HCEC 1CT (cell line): ENCODE results near the gene GRIK3.
"Not testable (repeated sequence)": the region's sequence is repeated elsewhere in the genome, so short reads cannot be mapped to it uniquely, and the experiment has no call there.

Experiments used
- DNase-seq: peaks from one replicate; pipeline ENCODE4 v3.0.0-alpha.2; 2017

GRIK3 gene

DNA sequence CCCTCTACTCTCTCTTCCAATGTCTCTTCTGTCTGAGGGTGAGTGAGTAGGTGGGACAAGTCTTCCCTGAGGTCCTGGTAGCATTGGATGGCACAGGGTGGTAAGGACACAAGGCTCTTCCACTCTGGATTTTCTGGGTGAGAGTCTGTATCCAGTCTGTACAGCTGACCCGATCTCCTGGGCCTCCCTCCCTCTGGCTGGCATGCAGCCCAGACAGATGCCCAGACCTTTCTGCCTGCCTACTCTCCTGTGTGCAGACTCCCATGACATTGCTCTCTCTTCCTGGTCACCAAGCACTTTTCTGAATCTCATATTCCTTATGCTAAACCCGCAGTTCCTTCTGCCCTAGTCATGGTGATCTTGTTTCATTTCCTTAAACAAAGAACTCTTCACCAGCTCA lies 100.3 kb downstream of the GRIK3 start:
- no peak for DNase-seq

DNA sequence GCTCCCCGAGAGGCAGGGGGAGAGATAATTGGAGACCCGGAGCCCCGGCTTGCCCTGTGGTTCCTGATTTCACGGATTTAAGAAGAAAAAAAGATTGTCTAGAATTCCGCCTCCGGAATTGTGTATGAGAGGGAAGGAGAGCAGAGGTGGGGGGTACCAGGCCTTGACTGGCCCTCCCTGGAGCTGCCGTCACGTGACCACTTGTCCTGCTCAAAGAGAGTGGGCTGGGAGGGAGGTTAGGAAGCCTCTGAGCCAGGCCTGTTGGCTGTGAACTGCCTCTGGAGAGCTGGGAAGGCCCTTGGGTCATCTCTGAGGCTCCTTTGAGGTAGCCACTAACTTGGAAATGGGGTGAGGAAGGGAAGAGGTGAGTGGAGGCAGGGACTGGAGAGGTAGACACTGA lies 106.5 kb downstream of the GRIK3 start:
- no peak for DNase-seq

DNA sequence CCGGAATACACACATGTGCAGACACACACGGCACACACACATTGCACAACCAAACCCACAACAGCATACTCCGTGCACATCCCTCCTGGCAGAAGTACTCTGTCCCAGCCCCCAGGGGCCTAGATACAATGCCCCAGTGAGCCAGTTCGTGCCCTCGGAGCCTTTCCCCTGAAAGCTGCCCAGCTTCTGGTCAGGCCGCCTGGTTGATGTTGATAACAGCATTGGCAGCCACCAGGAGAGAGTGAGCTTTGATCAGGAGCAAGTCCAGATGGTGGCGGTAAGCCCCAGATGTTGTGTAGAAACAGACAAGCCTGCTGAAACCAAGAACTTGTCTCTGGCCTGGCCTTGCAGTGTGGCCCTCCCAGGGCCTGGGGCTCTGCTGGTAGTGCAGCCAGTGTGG lies 109.1 kb downstream of the GRIK3 start:
- no peak for DNase-seq

DNA sequence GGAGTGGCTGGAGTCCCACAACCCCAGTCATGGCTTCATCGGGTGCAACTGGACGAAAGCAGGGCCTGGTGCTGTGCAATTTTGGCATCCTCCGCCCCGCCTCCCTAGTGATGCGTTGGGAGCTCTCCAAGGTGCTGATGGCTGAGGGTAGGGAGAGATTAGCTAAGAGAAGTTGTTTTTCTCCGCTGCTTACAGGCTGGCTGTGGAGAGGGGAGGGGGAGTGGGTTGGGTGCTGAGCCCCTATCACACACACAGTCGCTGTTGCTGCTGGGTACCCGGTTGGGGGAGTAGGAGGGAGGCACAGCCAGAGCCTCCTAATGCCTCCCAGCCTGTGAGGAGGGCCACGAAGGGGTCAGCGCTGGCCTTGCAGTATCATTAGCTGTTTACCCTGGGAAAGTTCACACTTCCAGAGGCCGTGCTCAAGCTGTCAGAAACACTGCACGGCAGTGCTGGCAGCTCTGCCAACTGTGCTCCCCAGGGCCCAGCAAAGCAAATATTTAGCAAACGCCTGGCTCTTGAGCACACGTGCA lies 110.0 kb downstream of the GRIK3 start:
- DNase-seq = no peak

DNA sequence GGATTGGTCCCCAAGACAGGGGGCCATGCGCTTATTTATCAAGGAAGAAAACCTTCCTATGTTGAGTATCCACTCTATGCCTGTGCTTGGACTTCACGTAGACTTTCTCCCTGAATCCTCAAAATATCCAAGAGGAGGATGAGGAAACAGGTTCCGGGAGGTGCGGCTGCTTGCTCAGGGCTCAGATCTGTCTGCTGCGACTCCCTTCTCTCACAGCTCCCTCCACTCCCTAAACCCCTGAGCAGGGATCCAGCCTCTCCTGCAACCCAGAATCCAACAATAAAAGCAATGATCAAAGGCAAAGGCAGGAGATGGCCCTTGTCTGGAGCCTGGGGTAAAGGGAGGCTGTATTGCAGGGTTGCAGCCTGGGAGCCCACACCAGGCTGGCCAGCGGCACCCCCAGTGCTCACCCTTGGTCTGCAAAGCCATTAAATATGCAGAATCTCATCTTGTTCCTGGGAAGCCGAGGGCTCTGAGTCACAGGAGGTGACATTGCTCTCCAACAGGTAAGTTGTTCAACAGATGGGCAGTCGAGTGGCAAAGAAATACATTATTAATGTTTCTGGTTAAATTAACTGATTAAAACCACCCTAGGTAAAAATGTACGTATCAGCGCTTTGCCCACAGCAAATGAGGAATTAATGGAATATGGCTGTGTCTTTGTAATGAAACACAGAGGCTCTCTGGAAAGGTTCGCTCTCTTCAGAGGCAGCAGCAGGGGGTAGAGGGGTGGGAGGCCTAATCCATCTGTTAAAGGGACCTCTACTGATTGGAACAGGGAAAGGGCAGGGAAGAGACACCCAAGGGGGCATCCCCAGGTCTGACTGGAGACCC lies 111.5 kb downstream of the GRIK3 start:
- no peak for DNase-seq

DNA sequence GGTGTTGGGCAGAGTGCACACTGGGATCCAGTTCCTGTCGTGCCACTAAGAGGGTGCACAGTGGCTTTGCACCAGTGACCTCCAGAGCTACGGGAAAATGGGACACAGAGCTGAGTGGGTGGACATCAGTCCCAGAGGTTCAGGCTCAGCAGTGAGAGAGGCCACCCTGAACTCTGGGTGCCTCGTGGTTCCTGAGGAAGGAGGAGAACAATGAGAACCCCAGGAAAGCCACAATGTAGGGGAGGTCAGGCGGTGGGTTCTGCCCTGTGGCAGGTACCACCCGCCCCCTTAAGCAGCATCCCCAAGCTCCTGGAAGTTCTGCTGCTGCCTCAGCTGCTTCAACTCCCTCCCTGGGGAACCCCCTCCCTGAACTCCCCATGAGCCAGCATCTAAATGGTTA lies 112.2 kb downstream of the GRIK3 start:
- DNase-seq = no peak

DNA sequence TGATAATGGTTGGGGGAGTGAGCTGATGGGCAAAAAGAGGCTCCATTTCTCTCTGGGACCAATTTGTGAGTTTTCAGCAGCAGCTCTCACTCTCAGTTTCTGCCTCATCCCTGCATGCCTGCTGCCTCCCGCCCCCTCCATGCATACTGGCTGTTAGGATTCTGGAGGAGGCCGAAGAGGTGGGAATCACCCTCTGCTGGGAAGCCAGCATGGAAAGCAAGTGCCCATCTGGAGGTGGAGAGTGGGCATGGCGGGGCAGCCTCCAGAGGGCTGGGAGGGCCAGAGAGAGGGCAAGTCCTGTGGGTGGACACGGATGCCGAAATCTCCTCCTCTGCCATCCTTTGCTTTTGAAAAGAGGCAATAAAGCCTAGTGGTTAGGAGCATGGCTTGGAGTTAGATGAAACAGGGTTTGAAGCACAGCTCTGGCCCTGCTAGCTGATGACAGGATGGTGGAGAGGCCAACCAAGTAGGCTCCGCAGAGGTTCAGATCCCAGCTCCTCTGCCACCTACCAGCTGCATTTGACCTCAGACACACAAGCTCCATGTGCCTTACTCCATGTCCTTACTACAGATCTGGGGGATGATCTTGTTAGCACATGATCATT lies 113.4 kb downstream of the GRIK3 start:
- no peak for DNase-seq

DNA sequence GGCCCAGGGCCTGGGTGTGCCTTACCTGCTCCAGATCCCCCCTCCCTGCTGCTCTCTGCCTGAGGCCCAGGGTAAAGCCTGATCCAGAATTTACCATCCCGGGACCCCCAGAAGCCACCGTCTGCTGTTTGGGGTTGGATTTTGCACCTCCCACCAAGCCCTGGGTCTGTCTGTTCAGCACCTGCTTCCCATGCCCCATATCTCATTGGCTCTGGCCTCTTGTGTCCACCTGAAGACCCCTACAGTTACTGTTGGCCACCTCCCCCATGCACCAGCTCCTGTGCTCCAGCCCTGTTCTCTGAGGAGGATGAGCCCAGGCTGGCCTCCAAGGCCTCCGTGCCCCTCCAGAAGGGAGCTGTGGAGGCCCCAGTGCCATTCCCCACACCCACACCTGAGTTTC lies 113.9 kb downstream of the GRIK3 start:
- DNase-seq = no peak

DNA sequence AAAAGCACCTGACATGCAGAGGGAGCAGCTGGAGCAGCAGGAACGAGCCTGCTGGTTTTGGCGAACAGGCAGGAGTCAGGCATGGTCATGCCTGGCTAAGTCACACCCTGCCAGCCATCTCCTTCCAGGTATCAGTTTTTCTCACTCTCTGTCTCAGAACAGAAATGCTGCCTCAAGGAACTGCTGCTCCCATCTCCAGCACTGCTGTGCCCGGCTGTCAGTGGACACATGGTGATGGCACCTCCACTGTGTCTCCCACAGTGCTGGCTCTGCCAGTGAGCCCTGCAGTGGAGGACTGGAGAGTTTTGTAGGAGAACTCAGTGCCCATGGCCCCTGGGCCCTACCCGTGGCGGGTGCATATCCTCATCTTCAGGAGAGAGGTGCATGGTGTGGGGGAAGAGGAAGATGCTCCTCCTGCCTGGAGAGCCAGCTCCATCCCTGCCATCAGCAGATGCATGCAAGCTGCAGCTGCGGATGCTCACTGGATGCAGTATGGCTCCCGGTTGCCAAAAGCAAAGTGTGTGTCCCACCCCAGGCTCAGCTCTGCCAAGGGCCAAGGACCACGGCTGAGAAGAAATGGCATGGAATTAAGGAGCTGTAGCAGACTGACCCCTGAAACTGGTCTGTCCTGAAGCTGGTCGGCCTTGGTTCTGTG lies 114.7 kb downstream of the GRIK3 start:
- no peak for DNase-seq

DNA sequence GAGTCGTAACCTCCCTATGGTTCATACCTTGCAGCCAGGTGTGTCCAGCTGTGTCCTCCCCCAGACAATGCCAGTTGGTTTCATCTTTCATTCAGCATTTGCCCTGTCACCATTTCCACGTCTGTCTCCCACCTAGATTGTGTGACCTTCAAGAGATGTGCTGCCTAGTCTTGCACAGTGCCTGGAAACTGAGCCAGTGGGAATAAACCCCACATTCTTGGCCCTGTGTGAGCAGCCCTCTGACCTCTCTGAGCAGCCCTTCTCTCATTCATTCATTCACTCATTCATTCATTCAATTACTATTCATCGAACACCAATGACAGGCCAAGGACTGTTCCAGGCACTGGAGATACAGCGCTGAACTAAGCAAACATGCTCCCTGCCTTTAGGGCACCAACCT lies 115.7 kb downstream of the GRIK3 start:
- no peak for DNase-seq

DNA sequence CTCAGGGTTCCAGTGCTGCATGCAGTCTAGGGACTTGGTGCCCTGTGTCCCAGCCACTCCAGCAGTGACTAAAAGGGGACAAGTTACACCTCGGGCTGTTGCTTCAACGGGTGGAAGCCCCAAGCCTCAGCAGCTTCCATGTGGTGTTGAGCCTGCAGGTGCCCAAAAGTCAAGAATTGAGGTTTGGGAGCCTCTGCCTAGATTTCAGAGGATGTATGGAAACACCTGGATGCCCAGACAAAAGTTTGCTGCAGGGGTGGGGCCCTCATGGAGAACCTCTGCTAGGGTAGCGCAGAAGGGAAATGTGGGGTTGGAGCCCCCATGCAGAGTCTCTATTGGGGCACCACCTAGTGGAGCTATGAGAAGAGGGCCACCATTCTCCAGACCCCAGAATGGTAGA lies 117.8 kb downstream of the GRIK3 start:
- not testable (repeated sequence) for DNase-seq

DNA sequence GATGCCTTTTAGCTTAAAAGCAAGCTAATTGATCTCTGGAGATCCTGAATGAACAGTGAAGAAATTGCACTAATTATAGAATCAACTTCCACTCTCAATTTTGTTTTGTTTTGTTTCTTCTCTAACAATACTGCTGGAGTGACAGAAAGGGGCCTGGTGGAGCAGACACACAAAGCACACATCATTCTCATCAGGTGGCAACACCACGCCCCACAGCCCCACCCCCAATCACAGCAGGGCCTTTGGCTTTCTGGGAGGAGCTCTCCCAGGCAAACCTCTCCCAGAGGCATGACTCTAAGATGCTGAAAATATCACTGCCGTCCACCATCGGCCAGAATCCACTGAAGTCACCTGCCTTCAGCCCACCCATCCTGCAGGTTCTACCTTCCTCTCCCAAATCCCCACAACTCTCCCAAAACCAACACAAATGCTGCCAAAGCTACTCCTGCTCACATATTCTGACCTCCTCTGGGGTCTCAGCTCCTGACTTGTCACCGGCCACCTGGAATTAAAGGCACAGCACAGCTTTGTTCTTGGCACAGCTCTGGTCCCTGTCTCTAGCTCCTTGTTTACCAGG lies 120.7 kb downstream of the GRIK3 start:
- no peak for DNase-seq

DNA sequence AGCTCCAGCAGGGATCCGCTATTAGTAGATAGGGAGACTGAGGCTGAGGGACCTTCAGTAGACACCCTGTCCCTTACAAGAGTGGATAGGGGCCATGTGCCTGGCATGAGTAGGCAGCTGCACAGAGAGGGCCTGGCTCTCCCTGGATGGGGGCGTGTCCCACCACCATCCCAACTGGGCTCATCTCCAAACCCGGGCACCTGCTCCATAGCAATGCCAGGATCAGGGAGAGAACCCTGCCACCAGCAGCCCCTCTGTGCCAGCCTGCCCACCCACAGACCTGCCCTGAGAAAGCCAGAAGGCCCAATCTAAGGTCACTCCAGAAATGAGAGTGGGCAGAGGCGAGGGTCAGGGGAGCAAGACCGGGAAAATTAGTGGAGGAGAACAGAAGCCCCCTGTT lies 121.3 kb downstream of the GRIK3 start:
- DNase-seq = no peak

DNA sequence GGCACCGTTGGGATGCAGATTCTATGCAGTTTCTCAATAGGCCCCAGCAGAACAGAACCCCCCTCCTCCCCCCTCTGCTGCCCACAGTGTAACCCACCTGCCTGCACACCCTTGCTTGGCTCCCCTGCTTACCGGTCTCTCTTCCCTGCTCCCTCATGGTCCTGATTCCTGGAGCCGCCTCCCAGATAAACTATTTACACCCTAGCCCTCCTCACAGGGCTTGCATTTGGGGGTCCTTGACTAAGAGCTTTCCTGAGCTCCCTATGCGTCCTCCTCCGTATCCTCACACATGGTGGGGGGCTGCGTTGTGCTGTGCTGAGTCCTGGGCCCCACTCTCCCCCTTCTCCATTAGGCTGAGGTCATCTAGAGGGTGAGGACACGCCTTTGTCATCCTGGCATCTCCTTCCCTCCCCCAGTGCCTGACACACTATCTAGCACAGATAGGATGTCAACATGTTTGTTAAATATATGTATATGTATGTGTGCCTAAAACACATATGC lies 121.9 kb downstream of the GRIK3 start:
- DNase-seq = no peak

DNA sequence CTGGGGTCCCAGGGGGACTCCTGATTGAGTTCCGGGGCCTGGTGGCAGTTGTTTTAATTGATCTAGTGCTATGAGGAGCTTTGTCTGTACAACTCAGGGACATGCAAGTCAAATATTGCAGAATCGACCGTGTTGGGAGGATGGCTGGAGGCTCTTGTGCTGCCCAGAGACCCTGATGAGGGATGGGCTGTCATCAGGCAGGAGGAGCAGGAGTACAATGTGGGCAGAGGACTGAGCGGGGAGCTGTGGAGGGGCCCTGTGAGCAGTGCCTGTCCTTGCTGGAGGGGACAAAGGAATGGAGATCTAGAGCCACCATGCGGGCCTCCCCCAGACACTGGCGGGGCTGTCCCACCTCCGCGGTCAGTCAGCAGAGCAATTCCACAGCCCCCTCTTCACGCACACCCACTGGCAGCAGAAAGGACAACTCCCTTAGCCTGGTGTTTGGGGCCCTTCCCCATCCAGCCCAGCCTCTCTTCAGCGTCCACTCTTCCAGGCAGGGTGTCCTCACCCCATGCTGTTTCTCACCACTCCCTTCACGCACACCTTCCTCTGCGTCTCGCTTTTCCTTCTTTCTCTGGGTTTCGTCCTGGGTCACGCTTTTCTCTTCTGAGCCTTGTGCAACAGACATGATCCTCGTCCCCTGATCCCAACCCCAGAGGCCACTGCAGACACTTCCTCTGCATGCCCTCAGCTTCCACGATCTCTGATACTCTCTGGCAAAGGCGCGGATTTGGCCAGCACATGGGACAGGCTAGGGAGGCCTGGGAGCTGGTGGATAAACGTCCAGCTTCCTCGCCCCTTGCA lies 122.6 kb downstream of the GRIK3 start:
- no peak for DNase-seq

DNA sequence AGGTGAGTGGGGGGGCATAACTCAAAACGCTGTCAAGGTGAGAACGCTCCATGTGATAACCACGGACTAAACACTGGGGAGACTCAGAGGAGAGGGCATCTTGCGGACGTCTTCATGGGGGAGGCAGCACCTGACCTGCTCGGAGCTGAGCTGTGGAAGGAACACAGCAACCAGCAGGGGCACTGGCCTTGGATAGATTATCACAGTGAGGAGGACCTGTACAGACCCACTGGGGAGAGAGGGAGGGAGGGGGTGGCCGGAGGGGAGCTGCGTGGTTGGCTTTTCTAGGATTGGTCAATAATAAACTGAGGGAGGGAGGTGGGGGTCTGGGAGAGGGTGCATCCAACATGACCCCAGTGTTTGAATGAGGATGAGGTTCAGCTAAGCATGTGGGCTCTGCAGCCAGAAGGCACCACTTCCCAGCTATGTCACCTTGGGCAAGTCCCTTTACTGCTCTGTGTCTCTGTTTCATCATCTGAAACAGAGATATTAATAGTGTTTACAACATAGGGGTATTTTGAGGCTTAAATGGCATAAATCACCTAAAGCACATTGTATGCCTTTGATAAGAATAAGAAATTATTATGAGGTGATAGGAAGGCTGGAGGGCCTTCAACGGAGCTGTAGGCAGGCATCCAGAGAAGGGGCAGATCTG lies 123.3 kb downstream of the GRIK3 start:
- no peak for DNase-seq

DNA sequence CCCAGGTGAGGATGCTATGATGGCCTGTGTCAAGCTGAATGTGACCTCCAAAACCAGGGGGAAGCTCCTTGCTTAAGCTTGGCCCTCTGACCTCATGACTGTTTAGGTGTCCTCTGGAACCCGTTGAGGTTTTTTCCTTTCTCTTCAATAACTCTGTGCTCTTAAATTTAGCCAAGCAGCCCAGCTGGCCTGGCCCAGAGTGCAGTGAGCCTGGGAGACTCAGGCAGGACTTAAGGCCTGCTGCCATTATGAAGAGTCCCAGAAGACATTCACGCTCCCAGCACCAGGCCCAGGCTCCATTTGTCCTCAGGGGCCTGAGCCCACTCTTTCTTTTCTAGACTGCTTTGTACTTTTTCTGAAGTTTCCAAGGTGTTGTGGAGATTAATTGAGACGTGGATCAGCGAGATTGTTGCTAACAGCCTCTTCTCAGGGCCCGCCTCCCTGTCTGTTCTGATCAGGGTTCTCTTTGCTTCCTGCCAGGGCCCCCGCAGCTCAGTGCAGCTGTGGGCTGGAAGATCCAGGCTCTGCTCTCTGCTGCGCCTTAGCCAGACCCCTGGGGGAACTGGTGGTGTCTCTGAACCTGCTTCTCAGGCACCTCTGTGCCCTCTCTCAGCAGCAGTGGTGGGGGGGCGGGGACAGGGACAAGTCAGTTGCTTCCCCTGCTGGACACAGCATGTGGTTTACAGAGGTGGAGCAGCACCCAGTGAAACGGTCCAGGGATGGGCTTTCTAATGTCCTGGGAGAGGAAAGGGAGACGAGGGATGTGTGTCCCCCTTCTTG lies 124.2 kb downstream of the GRIK3 start:
- no peak for DNase-seq

DNA sequence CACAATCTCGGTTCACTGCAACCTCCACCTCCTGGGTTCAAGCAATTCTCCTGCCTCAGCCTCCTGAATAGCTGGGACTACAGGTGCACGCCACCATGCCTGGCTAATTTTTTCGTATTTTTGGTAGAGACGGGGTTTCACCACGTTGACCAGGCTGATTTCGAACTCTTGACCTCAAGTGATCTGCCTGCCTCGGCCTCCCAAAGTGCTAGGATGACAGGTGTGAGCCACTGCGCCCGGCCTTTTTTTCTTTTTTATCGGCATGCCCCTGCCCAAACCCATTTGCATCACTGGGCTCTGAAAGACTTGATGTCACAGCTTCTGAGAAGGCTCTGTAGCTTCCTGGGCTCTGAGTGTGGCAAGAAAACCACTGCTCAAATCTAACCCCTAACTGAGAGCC lies 125.0 kb downstream of the GRIK3 start:
- not testable (repeated sequence) for DNase-seq

DNA sequence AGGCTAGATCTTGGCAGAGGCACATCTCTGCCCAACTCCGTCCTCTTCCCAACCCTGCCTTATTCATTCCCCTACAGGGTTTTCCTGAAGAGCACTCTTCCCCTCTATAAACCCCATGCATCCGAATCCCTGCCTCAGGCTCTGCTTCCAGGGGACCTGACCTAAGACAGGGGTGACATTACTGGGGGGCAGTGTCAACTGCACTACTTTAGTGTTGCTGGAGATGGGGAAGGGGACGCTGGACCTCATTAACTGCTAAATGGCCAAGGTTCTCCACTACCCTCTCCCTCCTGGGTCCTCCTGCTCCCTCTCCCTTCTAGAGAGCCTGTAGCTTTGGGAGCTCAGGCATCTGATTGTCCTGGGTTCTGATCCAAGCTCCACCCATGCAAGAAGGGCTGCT lies 126.2 kb downstream of the GRIK3 start:
- no peak for DNase-seq

DNA sequence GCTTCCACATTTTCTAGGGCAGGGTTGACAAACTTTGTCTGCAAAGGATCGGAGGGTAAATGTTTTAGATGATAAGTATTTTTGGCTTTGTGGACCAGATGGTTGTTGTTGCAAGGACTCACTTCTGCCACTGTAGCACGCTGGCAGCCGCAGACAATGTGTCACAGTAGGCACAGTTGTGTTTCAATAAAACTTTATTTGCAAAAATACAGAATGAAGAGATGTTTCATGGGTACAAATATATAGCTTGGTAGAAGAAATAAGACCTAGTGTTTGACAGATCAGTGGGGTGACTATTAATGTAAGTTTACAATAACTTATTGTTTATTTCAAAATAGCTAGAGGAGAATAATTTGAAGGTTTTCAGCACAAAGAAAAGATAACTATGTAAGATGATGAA lies 127.8 kb downstream of the GRIK3 start:
- no peak for DNase-seq

DNA sequence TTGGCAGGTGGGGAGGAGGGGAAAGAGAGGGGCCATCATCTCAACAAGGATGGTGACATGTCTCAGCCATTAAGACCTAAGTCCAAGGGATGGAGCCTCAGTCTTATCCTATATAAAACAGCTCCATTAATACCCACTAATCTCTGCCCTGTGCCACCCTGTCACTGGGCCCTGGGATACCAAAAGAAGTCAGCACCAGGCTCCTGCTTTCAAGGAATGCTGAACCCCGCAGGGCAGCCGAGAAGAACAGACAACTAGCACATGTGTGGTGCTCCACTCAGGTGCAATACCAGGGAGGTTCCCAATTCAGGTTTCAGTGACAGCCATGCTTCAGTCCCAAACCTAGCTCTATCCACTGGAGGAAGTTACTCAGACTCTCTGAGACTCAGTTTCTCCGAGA lies 128.4 kb downstream of the GRIK3 start:
- no peak for DNase-seq
